Epithelial cell of proximal tubule (primary cell): ENCODE measurements around the gene DACH1. TPM values are rescaled to one million over a fixed set of nuclear protein-coding genes. Genes with fewer than 3 reads are reported as not detected.

ENCODE experiments used
- DNase-seq: peaks from one replicate; pipeline ENCODE4 v3.0.0-alpha.2; 2011; ENCODE audit warnings: low read depth
- H3K4me3 ChIP-seq: 2 replicates; pipeline ENCODE4 v1.5.1; 2011; ENCODE audit warnings: low read depth, mild to moderate bottlenecking, low read length
- total RNA-seq: library from RNA; depleted of rRNA; stranded (reverse); fragments of >200 nt; gene quantifications from 2 replicates; pipeline ENCODE4 v1.2.3, GENCODE V29; 2015
- TF ChIP-seq, protein P1 (sequence below): conservative IDR thresholded peaks from 2 replicates; pipeline ENCODE4 v1.5.1; 2012; ENCODE audit warnings: low read depth, mild to moderate bottlenecking, low read length

The DACH1 gene
- total RNA-seq, 1 donor from 2014 or later, result 0.86 TPM

DNA sequence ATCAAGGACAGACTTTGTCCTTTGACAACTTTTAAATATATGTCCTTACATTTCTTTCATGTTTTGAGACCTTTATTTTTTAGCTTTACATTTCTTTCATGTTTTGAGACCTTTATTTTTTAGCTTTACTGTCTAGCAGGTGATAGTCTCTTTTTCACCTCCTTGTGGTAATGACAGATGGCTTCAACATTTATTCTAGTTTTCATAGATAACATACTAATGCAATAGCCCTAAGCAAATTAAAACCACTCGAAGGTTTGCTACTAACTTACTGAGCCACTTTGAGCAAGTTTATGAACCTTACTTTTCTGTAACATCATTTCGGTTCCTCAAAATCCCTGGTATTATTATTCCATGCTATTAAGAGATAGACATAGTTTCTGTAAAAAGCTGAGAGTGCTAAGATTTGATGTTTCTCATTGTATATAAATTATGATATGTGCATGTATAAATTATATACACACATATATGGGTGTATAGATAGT lies 4.5 kb downstream of the DACH1 start:
- TF ChIP-seq, protein P1, sequence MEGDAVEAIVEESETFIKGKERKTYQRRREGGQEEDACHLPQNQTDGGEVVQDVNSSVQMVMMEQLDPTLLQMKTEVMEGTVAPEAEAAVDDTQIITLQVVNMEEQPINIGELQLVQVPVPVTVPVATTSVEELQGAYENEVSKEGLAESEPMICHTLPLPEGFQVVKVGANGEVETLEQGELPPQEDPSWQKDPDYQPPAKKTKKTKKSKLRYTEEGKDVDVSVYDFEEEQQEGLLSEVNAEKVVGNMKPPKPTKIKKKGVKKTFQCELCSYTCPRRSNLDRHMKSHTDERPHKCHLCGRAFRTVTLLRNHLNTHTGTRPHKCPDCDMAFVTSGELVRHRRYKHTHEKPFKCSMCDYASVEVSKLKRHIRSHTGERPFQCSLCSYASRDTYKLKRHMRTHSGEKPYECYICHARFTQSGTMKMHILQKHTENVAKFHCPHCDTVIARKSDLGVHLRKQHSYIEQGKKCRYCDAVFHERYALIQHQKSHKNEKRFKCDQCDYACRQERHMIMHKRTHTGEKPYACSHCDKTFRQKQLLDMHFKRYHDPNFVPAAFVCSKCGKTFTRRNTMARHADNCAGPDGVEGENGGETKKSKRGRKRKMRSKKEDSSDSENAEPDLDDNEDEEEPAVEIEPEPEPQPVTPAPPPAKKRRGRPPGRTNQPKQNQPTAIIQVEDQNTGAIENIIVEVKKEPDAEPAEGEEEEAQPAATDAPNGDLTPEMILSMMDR, result no peak
- H3K4me3 ChIP-seq, result no peak overlapping the region
- DNase-seq, result no peak

DNA sequence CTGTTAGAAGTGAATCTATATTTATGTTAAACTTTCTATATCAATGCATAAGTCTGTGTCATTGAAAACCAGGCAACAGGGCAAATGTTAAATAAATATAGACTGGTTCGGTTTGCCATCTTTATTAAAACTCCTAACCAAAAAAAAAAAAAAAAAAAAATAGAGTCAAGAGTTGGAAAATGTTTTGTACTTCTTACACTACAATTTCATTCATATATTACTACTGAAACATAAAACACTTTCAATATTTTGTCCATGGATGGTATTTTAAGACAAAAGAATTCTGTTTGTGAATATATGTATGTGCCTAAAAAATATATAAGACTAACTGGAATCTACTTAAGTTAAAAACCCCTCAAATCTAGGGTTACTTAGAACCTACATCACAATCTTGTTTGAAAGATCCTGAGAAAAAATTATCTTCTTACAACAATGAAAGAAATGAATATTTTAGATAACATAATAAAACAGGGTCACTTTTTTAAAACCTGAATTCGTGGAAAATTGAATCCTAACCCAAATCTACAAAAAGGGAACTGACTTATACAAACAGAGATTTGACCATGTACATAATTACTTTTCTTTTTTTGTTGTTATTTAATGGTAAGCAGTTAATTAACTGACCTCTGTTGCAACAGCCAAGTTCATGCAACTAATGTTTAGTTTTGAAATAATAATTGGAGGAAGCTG lies 5.1 kb downstream of the DACH1 start:
- DNase-seq, result no peak
- TF ChIP-seq, protein P1, result no peak
- no peak overlapping the region for H3K4me3 ChIP-seq

DNA sequence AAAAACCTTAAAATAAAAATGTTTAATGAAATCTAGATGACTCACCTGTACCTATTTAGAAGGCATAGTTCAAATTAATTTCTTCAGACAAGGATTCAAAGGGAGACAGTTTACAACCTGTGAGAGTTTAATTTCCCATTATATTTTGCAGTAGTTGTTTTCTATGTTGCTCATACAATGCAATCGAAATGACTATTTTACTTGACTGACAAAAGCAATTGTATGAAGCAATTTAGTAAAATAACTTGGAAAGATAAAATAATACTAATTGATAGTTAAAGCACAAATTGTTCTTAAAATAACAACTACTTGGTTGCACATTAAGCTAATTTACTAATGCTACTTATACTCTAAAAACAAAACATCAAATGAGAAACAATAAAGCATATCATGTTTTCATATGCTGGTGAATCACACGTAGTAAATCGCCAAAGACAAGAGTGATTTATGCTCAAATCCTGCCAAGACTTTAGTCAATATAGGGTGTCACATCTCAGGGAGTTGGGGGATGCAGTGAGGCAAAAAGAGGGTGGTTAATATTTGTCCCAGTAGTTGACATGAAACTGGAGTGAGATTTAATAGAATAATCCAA lies 6.4 kb downstream of the DACH1 start:
- no peak for DNase-seq
- TF ChIP-seq, protein P1, result no peak
- H3K4me3 ChIP-seq, result no peak overlapping the region

DNA sequence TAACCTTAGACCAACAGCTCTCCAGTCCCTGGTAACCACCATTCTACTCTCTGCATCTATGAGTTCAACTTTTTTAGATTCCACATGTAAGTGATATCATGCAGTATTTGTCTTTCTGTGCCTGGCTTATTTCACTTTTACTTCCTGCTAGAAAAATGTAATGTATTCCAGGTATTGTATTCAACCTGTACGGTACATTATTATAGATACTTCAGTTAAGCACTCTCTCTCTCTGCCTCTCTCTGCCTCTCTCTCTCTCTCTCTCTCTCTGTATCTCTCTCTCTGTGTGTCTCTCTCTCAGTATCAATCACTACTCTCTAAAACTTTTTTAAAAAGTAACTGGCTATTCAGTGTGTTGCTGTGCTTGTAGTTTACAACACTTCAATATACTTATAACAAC lies 8.4 kb downstream of the DACH1 start:
- no peak for DNase-seq
- TF ChIP-seq, protein P1, result no peak
- H3K4me3 ChIP-seq, result no peak overlapping the region

DNA sequence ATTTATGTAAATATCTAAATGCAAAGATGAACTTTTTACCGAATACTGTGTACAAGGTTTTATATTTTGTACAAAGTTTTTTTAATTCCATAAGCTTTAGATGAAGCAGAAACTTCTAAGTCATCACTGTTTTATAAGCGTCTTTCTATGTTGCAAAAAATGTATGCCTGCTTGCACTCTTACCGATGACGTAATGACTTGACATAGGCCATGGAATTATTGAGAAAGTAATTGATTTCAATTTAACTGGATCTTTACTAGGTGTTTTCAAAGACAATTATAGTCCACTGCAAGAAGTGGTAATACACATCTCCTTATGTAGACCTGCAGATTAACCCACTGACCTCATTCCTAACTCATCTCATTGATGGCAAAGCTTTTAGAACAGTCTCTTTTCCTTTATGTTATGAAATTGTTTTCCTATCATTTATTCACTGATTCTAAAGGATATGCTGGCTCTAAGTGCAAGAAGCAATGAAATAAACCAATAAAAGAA lies 10.4 kb downstream of the DACH1 start:
- TF ChIP-seq, protein P1, result no peak
- no peak overlapping the region for H3K4me3 ChIP-seq
- no peak for DNase-seq

DNA sequence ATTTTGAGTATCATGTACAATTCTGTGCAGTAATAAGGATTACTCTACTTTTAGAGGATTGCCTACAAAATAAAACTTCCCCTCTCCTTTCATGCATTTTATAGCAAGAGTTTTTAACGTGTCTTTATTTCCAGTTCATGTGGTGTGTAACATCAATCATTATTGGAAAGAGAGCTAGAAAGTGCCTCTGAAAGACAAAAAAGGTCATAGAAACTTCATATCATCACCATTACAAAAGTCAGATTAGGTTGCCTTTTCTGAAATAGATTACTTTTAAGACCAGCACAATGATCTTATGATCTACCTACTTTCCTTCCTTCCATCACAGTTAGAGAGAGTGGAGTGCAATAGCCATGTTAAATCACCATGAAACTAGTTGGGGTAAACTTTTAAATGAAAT lies 12.6 kb downstream of the DACH1 start:
- TF ChIP-seq, protein P1, result no peak

More for the DNA sequence above, 12.6 kb downstream of the DACH1 start:
- no peak overlapping the region for H3K4me3 ChIP-seq
- DNase-seq, result no peak
